Colonic mucosa (tissue), 4 donors: ENCODE results near the gene FANCL. TPM values are rescaled to one million over a fixed set of nuclear protein-coding genes. Genes with fewer than 3 reads are reported as not detected.
"Not testable (repeated sequence)": the region's sequence is repeated elsewhere in the genome, so short reads cannot be mapped to it uniquely, and the experiment has no call there.

ENCODE experiments used
- DNase-seq: peaks from one replicate; pipeline ENCODE4 v3.0.0-alpha.2; 2020
- H3K27ac ChIP-seq: fragments of 200-600 bp; one replicate; pipeline ENCODE4 v1.8.0; 2021
- H3K27me3 ChIP-seq: fragments of 200-600 bp; one replicate; pipeline ENCODE4 v1.8.0; 2021
- H3K36me3 ChIP-seq: fragments of 200-600 bp; one replicate; pipeline ENCODE4 v1.8.0; 2021
- H3K4me1 ChIP-seq: fragments of 200-600 bp; one replicate; pipeline ENCODE4 v1.8.0; 2021; ENCODE audit warnings: mild to moderate bottlenecking
- H3K4me3 ChIP-seq: fragments of 200-600 bp; one replicate; pipeline ENCODE4 v1.8.0; 2021
- H3K9ac ChIP-seq, 2 donors: one replicate each; pipeline ENCODE4 v1.7.0; 2013; ENCODE audit warnings: control low read depth in 2 of 2, low read depth in 2 of 2, low read length in 2 of 2
- H3K9me3 ChIP-seq: fragments of 200-600 bp; one replicate; pipeline ENCODE4 v1.8.0; 2021
- intact Hi-C: fragments of 100-400 bp; cut with DNase I; formaldehyde crosslinking; loops from one replicate; pipeline ENCODE4 v1.14.1; 2022
- total RNA-seq, 2 donors: library from RNA; stranded (reverse); fragmentation: NEBNext Ultra II Directional in 1 of 2; extraction: Animal tissue kit (Norgen Biotek cat#: 25700) in 1 of 2; gene quantifications; one replicate each; pipeline ENCODE4 v1.2.1, GENCODE V29; 2021
- TF ChIP-seq, protein P1 (sequence below): fragments of 200-600 bp; IDR thresholded peaks from one replicate; pipeline ENCODE4 v1.8.0; 2022; ENCODE audit warnings: antibody characterized with exemption, mild to moderate bottlenecking
- donor health status: healthy.
- donor health status: DM: no; HTN: no; CAD: no.
- donor health status: DM: no; HTN: no; CAD: no.

The FANCL gene
- total RNA-seq, 2 donors from 2014 or later: 15.0 to 21.6 TPM

DNA sequence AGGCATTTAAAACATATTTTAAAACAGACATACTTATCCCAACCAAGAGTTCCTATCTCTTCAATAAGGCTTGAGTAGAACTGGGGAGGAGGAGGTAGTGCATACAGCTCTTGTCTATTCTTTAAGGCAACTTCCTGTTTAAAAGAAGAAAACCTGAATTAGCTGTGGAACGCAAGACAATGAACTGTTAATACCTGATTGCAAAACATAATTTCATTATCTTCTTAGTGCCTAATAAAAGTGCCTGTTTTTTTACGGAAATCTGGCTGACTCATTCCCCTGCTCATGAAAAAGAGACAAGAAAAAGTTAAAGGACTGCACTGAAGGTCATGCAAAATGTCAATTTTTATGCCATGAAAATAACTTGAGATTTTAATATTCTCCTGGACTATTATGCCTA, 19.2 kb downstream of the FANCL start:
- Histone ChIP-seq H3K4me1 (no peaks in the 10 kb centered on the region), H3K4me3 (no peak overlapping the region), H3K9me3 (no peaks in the 10 kb centered on the region), H3K27me3 (no peaks in the 10 kb centered on the region), H3K36me3 (no peaks in the 10 kb centered on the region), H3K9ac (no peak overlapping the region), H3K27ac (no peak overlapping the region)
- intact Hi-C loops: no loop called here
- no peak for DNase-seq
- TF ChIP-seq, protein P1, sequence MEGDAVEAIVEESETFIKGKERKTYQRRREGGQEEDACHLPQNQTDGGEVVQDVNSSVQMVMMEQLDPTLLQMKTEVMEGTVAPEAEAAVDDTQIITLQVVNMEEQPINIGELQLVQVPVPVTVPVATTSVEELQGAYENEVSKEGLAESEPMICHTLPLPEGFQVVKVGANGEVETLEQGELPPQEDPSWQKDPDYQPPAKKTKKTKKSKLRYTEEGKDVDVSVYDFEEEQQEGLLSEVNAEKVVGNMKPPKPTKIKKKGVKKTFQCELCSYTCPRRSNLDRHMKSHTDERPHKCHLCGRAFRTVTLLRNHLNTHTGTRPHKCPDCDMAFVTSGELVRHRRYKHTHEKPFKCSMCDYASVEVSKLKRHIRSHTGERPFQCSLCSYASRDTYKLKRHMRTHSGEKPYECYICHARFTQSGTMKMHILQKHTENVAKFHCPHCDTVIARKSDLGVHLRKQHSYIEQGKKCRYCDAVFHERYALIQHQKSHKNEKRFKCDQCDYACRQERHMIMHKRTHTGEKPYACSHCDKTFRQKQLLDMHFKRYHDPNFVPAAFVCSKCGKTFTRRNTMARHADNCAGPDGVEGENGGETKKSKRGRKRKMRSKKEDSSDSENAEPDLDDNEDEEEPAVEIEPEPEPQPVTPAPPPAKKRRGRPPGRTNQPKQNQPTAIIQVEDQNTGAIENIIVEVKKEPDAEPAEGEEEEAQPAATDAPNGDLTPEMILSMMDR: no peak

DNA sequence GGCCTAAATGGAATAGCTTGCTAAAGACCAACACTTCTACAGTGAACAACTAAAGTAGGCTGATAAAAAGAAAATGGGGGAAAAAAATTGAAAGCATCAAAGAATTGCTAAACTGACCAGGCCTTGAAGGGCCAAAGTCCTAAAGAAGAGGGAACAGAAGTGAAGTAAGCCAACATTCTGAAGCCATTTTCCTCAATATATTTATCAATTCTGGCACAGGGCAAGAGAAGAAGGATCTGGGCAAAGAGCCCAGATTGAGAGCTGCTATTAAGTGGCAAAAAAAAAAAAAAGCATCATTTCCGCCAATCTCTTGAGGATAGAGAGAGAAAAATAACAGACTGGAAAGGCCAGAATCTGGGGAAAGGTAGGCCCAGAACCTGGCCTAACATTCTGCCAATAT, 25.7 kb downstream of the FANCL start:
- Histone ChIP-seq H3K36me3 (no peaks in the 10 kb centered on the region), H3K9ac (no peak overlapping the region), H3K27me3 (no peaks in the 10 kb centered on the region), H3K27ac (no peak overlapping the region), H3K4me1 (no peaks in the 10 kb centered on the region), H3K4me3 (no peak overlapping the region), H3K9me3 (no peaks in the 10 kb centered on the region)
- intact Hi-C loops: no loop called here
- TF ChIP-seq, protein P1: no peak
- DNase-seq: no peak

DNA sequence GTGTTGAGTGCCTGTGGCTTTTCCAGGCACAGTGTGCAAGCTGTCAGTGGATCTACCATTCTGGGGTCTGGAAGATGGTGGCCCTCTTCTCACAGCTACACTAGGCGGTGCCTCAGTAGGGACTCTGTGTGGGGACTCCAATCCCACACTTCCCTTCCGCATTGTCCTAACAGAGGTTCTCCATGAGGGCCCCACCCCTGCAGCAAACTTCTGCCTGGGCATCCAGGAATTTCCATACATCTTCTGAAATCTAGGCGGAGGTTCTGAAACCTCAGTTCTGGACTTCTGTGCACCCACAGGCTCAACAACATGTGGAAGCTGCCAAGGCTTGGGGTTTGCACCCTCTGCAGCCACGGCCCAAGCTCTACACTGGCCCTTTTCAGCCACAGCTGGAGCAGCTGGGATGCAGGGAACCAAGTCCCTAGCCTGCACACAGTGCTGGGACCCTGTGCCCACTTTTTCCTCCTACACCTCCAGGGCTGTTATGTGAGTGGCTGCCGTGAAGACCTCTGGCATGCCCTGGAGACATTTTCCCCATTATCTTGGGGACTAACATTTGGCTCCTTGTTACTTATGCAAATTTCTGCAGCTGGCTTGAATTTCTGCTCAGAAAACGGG, 30.1 kb downstream of the FANCL start:
- intact Hi-C loops, H3K27ac ChIP-seq, DNase-seq: not testable (repeated sequence)

DNA sequence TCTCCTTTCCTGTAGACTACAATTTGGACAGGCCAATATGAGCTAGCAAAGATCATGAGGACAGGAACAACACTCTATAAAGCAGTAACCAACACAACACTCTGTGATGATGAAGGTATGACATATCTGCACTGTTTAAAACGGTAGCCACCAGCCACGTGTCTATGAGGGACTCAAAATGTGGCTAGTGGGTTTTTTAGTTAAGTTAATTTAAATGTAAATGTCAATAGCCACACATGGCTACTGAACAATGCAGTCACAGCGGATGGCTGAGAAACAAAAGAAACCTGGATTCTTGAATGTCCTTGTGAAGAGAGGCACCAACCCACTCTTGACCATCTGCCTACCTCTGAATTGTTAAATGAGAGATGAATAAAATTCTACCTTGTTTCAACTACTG, 33.9 kb downstream of the FANCL start:
- H3K4me3 ChIP-seq: no peak overlapping the region
- H3K27me3 ChIP-seq: no peaks in the 10 kb centered on the region

More for the DNA sequence above, 30.1 kb downstream of the FANCL start:
- not testable (repeated sequence) for H3K4me3 ChIP-seq, H3K4me1 ChIP-seq, H3K9ac ChIP-seq, H3K9me3 ChIP-seq, H3K36me3 ChIP-seq, H3K27me3 ChIP-seq

DNA sequence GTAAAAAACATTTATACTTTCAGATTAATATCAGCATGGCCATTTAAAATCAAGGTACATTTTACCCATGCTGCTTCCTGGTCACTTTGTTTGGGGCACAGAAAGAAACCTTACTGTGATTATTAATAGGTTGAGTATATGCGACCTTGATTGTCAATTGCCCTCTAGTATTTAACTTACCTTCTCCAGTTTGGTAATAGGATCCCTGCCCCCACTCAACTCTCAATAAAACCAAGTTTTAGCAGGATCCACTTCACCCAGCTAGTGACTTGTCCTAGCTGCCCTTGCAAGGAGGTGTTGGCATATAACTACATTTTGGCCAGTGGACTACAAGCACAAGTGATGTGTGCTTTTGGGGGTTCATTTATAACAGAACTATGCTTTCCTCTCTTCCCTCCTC, 34.3 kb downstream of the FANCL start:
- Histone ChIP-seq H3K27me3 (no peaks in the 10 kb centered on the region), H3K4me1 (no peaks in the 10 kb centered on the region)
- intact Hi-C loops: no loop called here

More for the DNA sequence above, 33.9 kb downstream of the FANCL start:
- Histone ChIP-seq H3K4me1 (no peaks in the 10 kb centered on the region), H3K27ac (no peak overlapping the region), H3K9ac (no peak overlapping the region), H3K9me3 (no peaks in the 10 kb centered on the region), H3K36me3 (no peaks in the 10 kb centered on the region)
- intact Hi-C loops: no loop called here
- no peak for DNase-seq
- TF ChIP-seq, protein P1: no peak

More for the DNA sequence above, 34.3 kb downstream of the FANCL start:
- Histone ChIP-seq H3K9ac (no peak overlapping the region), H3K36me3 (no peaks in the 10 kb centered on the region), H3K27ac (no peak overlapping the region), H3K4me3 (no peak overlapping the region), H3K9me3 (no peaks in the 10 kb centered on the region)
- TF ChIP-seq, protein P1: no peak
- DNase-seq: no peak
